IPS DF 6.9 (cell line): ENCODE results near the gene OTOGL.
"Not testable (repeated sequence)": the region's sequence is repeated elsewhere in the genome, so short reads cannot be mapped to it uniquely, and the experiment has no call there.

Experiments used
- DNase-seq: peaks from one replicate; pipeline ENCODE4 v3.0.0-alpha.2; 2013; ENCODE audit warnings: low read depth, low spot score
- H3K27ac ChIP-seq: one replicate; pipeline ENCODE4 v1.5.1; 2013; ENCODE audit warnings: low read length, control low read depth
- H3K27me3 ChIP-seq: 2 replicates; pipeline ENCODE4 v1.6.1; 2013; ENCODE audit warnings: mild to moderate bottlenecking, low read length; ENCODE audit not compliant: control insufficient read depth, insufficient read depth
- H3K36me3 ChIP-seq: 2 replicates; pipeline ENCODE4 v1.6.1; 2013; ENCODE audit warnings: low read length; ENCODE audit not compliant: control insufficient read depth, insufficient read depth
- H3K4me1 ChIP-seq: 2 replicates; pipeline ENCODE4 v1.6.1; 2013; ENCODE audit warnings: low read length; ENCODE audit not compliant: control insufficient read depth, insufficient read depth
- H3K4me3 ChIP-seq: 2 replicates; pipeline ENCODE4 v1.5.1; 2013; ENCODE audit warnings: mild to moderate bottlenecking, low read length
- H3K9me3 ChIP-seq: 2 replicates; pipeline ENCODE4 v1.6.1; 2013; ENCODE audit warnings: low read length, inconsistent platforms; ENCODE audit not compliant: control insufficient read depth, insufficient read depth
- WGBS: extraction: QIAGEN DNeasy Blood & Tissue Kit; methylation state at CpG from one replicate; pipeline ENCODE4 v1.1.7; 2013; ENCODE audit warnings: mixed read lengths, missing lambda C conversion rate; ENCODE audit not compliant: insufficient read length, insufficient coverage; 5-methylcytosine and 5-hydroxymethylcytosine counted together

OTOGL gene

DNA sequence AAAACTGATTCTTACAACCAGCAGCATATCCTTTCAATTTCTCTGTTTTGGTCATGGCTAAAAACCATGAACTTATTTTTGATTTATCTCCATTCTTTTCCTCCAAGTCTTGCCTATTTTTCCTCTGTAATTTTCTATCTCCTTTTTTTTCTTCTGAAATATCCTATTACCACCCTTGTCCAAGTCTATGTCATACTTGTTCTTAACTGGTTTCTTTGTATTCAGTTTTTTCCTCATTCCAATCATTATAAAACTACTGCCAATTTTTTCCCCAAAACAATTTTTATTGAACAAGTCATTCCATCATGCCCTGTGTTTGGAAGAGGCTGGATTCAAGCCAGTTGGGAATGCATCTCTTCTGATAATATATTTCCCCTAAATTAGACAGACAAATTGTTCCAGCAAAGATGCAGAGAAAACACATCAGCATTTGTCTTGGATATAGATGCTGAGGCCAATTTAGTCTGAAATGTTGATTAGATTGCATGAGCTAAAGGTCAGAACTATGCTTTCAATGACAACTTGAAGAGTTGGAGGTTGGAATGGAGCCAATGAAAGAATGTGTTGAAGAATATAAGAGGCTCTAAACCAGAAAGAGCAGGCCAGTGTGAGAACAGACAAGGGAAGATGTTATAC lies 30.7 kb downstream of the OTOGL start:
- no peaks in the 10 kb centered on the region for H3K27me3 ChIP-seq
- H3K4me3 ChIP-seq, result no peak overlapping the region
- no peaks in the 10 kb centered on the region for H3K36me3 ChIP-seq
- no peaks in the 10 kb centered on the region for H3K9me3 ChIP-seq
- no peak for DNase-seq
- H3K4me1 ChIP-seq, result no peaks in the 10 kb centered on the region
- no peak overlapping the region for H3K27ac ChIP-seq

- no peaks in the 10 kb centered on the region for H3K36me3 ChIP-seq
- no peak for DNase-seq
- no peaks in the 10 kb centered on the region for H3K4me1 ChIP-seq
- no peaks in the 10 kb centered on the region for H3K27me3 ChIP-seq
- WGBS, result no CpG with 5 or more reads among the region's 3 CpGs
- no peak overlapping the region for H3K27ac ChIP-seq
- no peak overlapping the region for H3K4me3 ChIP-seq
- no peaks in the 10 kb centered on the region for H3K9me3 ChIP-seq
These were observed 36.3 kb downstream of the OTOGL start for GRCh38 chr12:80135624-80136023.

- H3K4me3 ChIP-seq, result no peak overlapping the region
- no CpG with 5 or more reads among the region's 4 CpGs for WGBS
- no peaks in the 10 kb centered on the region for H3K4me1 ChIP-seq
- DNase-seq, result no peak
- no peaks in the 10 kb centered on the region for H3K9me3 ChIP-seq
- H3K36me3 ChIP-seq, result no peaks in the 10 kb centered on the region
- H3K27me3 ChIP-seq, result no peaks in the 10 kb centered on the region
- H3K27ac ChIP-seq, result no peak overlapping the region
These were observed 40.7 kb downstream of the OTOGL start for GRCh38 chr12:80140005-80140404.

DNA sequence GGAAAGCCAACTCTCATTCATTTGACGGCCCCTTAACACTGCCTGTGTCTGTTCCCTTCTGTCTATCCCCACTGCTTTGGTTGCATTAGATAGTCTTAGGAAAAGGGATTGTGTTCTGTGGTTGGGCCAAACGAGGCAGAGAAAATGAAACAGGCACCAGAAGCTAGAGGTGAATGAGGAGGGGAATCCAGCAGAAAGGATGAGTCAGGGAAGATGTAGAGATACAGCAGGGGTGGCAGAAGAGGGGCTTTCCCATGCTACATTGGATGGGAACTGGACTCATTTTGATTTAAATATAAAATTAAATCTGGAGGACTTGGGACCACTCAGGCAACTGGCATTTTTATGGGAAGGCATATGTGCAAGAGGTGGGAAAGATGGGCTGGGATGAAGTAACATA lies 43.3 kb downstream of the OTOGL start:
- Histone ChIP-seq H3K4me1 (no peaks in the 10 kb centered on the region), H3K9me3 (no peaks in the 10 kb centered on the region), H3K27me3 (no peaks in the 10 kb centered on the region), H3K36me3 (no peaks in the 10 kb centered on the region), H3K4me3 (no peak overlapping the region), H3K27ac (no peak overlapping the region)
- DNase-seq, result no peak
- no CpG with 5 or more reads among the region's 2 CpGs for WGBS

DNA sequence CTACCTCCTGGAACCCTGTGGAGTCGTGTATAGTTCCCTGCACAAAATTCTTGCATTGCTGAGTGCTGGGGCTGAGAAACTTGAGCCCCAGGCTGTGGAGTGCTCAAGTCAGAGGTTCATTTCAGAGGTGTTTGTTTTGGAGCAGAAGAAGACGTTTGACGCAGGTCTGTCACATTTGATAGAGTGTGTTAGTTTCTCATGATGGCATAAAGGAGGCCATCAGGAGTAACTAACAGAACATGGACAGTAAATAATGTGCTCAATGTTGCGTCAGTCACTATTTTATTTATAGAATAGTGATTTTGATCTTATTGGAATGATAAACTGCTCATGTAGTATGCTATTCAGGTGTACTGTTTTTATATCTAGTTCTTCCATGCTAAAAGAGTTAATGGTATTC lies 44.2 kb downstream of the OTOGL start:
- Histone ChIP-seq H3K27me3 (no peaks in the 10 kb centered on the region), H3K4me1 (no peaks in the 10 kb centered on the region), H3K36me3 (no peaks in the 10 kb centered on the region), H3K9me3 (no peaks in the 10 kb centered on the region), H3K27ac (no peak overlapping the region), H3K4me3 (no peak overlapping the region)
- no peak for DNase-seq
- WGBS, result no CpG with 5 or more reads among the region's 4 CpGs

GRCh38 chr12:80149547-80150313 lies 50.4 kb downstream of the OTOGL start:
- not testable (repeated sequence) for H3K27me3 ChIP-seq, H3K36me3 ChIP-seq, H3K4me3 ChIP-seq, DNase-seq, H3K4me1 ChIP-seq, H3K27ac ChIP-seq, H3K9me3 ChIP-seq
- no CpG with 5 or more reads among the region's 26 CpGs for WGBS

GRCh38 chr12:80151131-80151530 lies 51.8 kb downstream of the OTOGL start:
- DNase-seq, result no peak
- Histone ChIP-seq H3K4me3 (no peak overlapping the region), H3K27ac (no peak overlapping the region), H3K27me3 (no peaks in the 10 kb centered on the region), H3K36me3 (no peaks in the 10 kb centered on the region), H3K4me1 (no peaks in the 10 kb centered on the region), H3K9me3 (no peaks in the 10 kb centered on the region)
- WGBS, result no CpG with 5 or more reads among the region's 2 CpGs

DNA sequence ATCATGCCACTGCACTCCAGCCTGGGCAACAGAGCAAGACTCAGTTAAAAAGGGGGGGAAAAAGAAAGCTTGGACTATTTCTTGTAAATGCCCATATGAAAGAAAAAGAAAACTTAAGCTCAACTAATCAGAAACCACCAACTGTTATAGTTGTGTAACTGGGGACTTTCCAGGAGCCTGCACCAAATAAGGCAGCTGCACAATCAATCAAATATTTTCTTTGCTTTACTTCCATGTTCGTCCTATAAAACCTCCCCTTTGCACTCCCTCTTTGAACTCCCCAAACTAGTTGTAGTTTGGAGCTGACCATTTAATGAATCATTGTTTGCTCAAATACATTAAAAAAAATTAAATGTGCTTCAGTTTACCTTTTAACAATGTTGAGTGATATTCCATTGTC lies 54.9 kb downstream of the OTOGL start:
- Histone ChIP-seq H3K36me3 (no peaks in the 10 kb centered on the region), H3K4me3 (no peak overlapping the region), H3K27ac (no peak overlapping the region), H3K4me1 (no peaks in the 10 kb centered on the region), H3K9me3 (no peaks in the 10 kb centered on the region), H3K27me3 (no peaks in the 10 kb centered on the region)
- no peak for DNase-seq
- WGBS, result no CpG with 5 or more reads among the region's 1 CpG

DNA sequence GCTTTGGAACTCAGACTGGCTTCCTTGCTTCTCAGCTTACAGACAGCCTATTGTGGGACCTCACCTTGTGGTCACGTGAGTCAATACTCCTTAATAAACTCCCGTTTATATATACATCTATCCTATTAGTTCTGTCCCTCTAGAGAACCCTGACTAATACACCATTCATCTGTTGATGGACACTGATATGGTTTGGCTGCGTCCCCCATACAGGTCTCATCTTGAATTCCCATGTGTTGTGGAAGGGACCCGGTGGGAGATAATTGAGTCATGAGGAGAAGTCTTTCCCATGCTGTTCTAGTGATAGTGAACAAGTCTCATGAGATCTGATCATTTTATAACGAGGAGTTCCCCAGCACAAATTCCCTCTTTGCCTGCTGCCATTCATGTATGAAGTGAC lies 57.0 kb downstream of the OTOGL start:
- DNase-seq, result no peak
- H3K27me3 ChIP-seq, result no peaks in the 10 kb centered on the region
- H3K36me3 ChIP-seq, result no peaks in the 10 kb centered on the region
- H3K9me3 ChIP-seq, result no peaks in the 10 kb centered on the region
- H3K4me3 ChIP-seq, result no peak overlapping the region
- no CpG with 5 or more reads among the region's 5 CpGs for WGBS
- no peak overlapping the region for H3K27ac ChIP-seq
- H3K4me1 ChIP-seq, result no peaks in the 10 kb centered on the region

DNA sequence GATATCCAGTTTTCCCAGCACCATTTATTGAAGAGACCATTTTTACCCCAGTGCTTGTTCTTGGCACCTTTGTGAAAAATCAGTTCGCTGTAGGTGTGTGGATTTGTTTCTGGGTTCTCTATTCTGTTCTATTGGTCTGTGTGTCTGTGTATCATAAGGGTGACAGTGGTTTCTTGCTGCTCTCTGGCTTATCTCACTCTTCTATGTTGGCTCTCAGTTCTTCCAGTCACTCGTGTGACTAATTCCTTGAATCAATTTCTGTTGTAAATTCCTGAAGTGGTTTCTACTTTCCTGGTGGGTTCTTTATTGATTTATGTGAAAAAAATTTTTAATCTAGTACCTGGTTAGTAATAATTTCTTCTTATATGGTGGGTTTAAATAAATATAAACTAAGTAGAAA lies 58.3 kb downstream of the OTOGL start:
- H3K27ac ChIP-seq, result no peak overlapping the region
- no peak overlapping the region for H3K4me3 ChIP-seq
- DNase-seq, result no peak
- no peaks in the 10 kb centered on the region for H3K9me3 ChIP-seq
- no peaks in the 10 kb centered on the region for H3K36me3 ChIP-seq
- WGBS, result no CpG with 5 or more reads among the region's 2 CpGs
- H3K27me3 ChIP-seq, result no peaks in the 10 kb centered on the region
- H3K4me1 ChIP-seq, result no peaks in the 10 kb centered on the region

GRCh38 chr12:80161612-80162011 lies 62.3 kb downstream of the OTOGL start:
- Histone ChIP-seq H3K4me3 (no peak overlapping the region), H3K4me1 (no peaks in the 10 kb centered on the region), H3K36me3 (no peaks in the 10 kb centered on the region), H3K27ac (no peak overlapping the region), H3K27me3 (no peaks in the 10 kb centered on the region), H3K9me3 (no peaks in the 10 kb centered on the region)
- WGBS, result no CpG with 5 or more reads among the region's 4 CpGs
- no peak for DNase-seq
